Left lobe of liver (tissue), 2 donors: ENCODE results near the gene BMPR1A. TPM values are rescaled to one million over a fixed set of nuclear protein-coding genes. Genes with fewer than 3 reads are reported as not detected.
A peak's percentile ranks its signal among the peaks of the same experiment; 100 is the strongest.

ENCODE experiments used
- ATAC-seq: fragments of 200-7000 bp; cut with Tn5 transposase; one replicate; pipeline ENCODE4 v1.9.1; 2020; ENCODE audit warnings: mild to moderate bottlenecking, moderate library complexity
- DNase-seq: peaks from one replicate; pipeline ENCODE4 v3.0.0-alpha.2; 2020; ENCODE audit warnings: low spot score
- total RNA-seq: library from RNA; stranded (reverse); gene quantifications from one replicate; pipeline ENCODE4 v1.2.1, GENCODE V29; 2021
- donor health status: DM: no; HTN: no; CAD: no; lungs with moderate emphysema.
- donor health status: DM: no; HTN: yes; CAD: no.

BMPR1A gene
- 12.6 TPM for total RNA-seq

DNA sequence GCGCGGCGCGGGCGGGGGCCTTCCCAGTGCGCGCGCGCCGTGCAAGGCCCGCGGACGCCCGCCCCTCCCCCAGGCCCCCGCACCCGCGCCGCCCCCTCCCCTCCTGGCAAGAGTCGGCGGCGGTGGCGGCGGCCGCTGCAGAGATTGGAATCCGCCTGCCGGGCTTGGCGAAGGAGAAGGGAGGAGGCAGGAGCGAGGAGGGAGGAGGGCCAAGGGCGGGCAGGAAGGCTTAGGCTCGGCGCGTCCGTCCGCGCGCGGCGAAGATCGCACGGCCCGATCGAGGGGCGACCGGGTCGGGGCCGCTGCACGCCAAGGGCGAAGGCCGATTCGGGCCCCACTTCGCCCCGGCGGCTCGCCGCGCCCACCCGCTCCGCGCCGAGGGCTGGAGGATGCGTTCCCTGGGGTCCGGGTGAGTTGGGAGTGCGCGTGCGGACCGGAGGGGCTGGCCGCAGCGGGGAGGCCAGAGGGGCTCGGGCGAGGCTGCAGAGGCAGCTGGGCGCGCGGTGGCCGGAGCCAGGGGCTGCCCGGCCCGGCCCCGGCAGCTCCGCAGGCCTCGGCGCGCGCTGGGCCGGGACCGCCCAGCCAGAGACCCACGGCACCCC lies at the start of gene BMPR1A:
Gene BMPR1A (plus strand): TSS at position 109 of the 602 bp plus-strand sequence. CDS start 119,400 bp downstream, outside the sequence.
- DNase-seq, result no peak

DNA sequence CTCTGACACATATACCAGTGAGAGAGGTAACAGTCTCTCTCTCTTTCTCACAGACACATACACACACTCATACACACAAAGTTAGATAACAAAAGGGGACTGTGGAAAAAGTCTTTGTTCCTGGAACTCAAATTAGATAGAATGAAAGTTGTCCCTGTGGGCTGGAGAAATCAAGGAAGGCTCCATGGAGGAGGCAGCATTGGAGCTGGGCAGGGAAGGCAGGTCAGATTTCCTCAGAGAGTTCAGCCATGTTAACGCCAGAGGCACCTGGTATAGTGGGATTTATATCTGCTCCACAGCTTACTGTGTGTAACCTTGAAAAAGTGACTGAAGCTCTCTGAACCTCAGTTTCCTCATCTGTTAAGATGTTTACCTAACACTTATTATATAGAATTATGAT lies 49.4 kb upstream of the BMPR1A start:
- ATAC-seq, result no peak

More for the DNA sequence above, at the start of gene BMPR1A:
- peak; percentile 41 for ATAC-seq

DNA sequence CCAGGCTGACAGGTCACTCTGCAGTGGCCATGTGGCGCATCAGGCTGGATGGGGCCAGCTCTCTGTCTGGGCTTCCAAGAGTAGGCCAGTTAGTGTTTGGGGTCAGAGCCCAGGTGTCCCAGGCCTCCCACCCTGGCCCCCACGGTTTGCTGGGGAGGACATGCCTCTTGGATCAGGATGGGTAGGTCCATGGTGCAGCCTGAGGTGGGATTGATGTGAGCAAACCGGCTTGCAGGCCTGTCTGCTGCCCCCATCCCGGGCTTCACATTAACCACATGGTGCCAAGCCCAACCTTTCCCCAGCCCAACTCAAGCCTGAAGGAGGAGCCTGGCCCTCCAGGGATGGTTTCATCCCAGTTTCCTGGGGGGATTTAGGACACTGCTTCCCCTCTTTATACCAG lies 48.9 kb upstream of the BMPR1A start:
- ATAC-seq (no peak), DNase-seq (no peak)

More for the DNA sequence above, 49.4 kb upstream of the BMPR1A start:
- no peak for DNase-seq

DNA sequence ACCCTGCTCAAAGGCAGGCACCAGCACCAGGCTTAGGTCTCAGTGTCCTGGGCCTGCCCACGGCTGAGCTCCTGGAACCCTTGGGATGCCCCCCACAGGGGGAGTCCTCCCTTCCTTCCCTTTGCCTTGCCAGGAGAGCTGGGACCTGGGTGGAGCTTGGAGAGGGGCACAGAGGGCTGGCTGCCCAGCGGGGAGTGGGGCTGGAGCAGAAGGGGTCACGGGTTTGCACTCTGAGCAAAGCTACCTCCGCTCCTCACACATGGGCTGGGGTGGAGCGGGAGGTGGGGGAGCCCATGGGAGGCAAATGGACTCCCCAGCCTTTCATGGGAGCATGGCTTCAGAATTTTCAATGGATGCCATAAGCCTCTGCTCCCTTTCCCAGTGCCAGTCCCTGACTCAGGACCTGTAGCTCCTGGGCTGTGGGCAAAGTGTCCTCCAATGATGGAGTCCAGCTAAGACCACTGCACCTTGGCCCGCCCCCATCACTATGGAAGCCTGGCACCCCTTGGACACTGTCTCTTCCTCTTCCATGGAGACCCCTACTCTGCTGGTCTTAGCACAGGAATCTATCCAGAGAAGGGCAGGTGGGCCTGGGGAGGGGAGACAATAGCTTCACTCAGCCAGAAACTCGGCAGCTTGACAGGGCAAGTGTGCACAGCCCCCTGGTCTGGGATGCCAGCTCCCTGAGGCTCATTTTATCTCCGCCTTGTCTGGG lies 48.2 kb upstream of the BMPR1A start:
- ATAC-seq, result no peak

DNA sequence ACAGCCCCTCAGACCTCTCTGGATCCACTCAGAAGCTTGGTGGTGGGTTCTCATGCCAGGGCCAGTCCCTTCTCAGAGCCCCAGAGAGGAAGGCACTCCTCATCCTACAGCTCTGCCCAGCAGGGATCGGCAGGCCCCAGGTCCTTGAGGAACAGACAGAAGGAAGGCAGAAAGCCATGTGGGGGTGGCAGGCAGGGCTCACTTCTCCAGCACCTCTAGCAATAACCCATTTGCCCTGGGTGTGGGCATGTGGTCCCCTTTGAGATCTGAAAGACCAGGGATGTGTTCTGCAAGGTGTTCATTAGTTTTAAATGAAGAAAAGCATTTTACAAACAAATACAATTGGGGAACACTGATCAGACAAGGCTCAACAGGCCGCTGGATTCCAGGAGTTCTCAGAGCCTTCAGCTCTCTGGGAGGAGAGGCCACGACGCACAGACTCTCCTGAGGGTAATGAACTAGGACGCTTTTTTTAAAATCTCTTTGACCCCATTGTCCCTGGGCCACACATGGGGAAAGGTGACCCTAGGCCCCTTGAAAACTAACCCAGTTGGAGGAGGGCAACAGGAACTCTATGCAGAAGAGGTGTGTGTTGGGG lies 47.5 kb upstream of the BMPR1A start:
- DNase-seq (no peak), ATAC-seq (no peak)

More for the DNA sequence above, 48.2 kb upstream of the BMPR1A start:
- no peak for DNase-seq

DNA sequence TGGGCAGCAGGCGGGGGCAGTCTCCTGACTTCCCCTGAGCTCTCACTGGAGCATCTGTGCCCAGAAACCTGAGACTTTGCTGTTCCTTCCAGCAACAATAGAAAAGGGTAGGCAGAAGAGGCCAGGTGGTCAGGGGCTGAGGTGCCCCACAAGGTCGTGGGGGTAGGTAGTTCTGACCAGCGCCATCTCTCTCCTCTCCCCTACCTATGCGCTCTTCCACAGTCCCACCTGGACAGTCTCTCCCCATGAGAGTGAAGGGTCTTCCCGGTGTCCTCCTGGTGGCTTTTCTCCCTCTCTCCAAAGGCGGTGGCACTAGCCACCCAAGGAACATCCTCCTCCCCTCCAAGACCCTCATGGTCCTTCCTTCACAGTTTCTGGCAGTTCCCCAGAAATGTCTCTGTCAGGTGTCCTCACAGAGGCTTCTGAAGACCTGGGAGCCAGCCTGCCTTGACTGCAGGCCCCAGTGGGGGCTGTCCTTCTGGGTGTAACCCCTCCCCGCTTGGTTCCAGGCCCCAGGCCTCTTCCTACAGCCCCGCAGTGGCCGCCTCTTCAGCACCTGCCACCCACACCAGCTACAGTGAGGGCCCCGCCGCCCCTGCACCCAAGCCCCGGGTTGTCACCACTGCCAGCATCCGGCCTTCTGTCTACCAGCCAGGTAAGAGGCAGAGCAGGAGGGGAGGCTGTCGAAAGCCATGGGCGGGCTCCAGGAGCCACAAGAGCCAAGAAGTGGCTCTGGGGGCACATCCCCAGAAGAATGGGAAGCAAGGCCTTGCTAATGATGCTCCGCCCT lies 46.8 kb upstream of the BMPR1A start:
- no peak for DNase-seq
- ATAC-seq, result no peak

DNA sequence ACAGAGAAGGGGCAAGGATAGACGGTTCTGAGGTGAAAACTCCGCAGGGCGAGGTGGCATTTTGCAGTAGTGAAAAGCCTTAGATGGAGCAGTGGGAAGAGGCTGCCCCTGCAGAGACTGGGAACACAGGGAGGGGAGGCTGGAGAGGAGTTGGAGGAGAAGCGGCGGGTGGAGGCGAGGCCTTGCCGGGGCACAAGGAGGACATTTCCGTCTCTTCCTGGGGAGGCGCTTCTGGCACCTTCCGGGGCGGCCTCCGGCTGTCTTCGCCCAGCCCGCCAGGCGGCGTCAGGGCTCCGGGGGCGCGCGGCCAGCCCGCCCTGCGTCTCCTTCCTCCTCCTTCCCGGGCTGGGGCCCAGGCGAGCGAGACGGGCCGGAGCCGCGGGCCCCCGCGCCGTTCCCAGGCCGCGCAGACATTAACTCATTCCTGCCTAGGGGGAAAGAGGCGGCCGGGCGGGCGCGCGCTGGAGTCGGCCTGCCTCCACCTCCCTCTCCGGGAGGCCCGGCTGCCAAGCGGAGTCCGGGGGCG lies 45.4 kb upstream of the BMPR1A start:
- peak; percentile 97 for ATAC-seq
- DNase-seq, result peak; percentile 86

DNA sequence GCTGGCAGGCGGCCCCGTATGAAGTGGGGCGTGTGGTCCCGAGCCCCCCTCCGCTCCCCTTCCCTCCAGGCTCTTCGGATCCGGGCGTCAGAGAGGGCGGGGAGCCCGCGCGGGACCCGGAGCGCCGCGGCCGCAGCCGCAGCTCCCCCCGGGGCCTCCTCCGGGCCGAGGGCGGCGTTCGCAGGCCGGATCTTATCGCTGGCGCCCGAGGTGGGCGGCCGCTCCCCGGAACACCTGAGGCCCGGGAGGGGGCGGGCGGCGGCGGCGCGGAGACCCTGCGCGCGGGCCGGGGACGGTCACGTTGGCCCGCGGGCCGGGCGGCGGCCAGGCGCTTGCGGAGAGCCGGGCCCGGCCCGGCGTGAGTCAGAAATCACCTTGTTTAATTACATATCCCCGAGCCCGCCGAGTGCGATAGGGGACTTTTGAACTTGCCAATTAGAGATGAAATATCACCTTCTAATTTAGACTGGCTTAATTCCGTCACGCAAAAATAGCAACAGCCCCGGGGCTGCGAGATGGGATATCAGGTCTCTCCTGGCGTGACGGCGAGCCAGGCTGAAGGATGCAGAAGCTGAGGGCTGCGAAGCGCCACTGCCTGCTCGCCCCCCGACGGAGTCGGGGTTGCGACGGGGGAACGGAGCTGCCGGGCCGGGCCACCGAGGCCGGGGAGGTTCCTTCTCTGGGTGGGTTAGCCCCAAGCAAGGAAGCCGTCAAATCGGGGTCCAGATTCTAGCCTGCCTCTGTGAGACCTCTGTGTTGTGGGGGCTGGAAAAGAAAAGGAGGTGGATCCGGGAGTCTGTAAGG lies 44.7 kb upstream of the BMPR1A start:
- ATAC-seq (peak; percentile 58), DNase-seq (no peak)

DNA sequence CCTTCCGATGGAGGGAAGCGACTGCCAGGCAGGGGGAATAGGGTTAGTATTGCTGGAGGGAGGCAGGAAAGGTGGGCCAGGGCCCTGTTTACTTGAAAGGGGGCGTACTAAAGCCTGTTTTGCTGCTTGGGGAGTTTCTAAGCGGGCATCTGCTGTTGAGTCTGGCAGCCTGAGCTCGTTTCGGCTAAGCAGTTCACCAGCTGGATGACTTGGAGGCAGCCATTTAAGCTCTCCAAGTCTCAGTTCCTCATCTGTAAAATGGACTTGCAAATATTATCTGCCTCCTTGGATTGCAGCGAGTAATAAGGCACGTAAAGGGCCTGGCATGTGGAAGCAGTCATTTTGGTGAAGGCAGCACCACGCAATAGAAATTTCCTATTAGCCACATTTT lies 44.1 kb upstream of the BMPR1A start:
- ATAC-seq, result no peak
- no peak for DNase-seq

DNA sequence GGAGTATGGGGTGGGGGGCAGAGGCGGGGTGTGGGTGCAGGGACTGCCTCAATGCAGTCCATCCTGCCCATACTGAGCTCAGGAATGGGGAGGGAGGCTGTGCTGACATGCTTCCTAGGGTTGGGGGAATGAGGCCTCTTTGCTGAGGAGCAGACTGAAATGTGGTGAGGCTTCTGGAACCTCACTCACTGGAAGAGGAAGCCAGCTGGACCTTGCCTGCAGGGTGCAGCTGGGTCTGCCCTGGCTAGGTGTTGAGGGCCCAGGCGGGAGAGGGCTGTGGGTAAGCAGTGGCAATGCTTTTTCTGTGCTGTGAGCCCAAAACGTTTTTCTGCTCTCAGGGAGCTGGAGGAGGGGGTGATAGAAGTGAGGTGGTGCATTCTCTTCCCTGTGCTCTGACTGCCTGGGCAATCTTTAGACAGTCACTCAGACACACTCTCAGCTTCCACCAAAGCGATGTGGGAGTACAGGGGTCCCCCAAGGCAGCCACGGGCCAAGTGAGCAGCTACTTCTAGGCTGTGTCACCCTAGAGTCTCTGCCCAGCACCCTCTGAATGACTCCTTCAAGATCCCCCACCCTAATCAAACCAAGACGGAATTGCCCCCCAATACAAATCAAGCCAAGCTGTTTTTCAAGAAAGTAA lies 41.1 kb upstream of the BMPR1A start:
- no peak for ATAC-seq
- DNase-seq, result no peak

DNA sequence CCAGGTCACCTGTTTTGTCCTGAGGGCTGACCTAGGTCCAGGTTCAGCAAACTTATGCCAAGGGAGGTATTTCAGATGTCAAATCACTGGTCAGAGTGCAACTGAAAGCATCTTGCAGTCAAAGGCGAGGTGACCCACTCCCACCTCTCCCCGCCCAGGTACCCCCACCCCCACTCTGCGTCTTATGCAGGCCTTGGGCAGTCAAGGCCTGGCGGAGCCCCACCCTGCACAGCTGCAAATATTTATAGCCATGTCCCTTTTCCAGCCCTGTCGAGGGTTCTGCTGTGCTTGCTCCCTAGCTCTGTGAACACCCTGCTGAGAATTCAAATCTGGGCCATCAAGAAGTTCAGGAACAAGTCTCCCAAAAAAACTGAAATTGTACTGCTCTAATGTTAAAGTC lies 40.6 kb upstream of the BMPR1A start:
- ATAC-seq (no peak), DNase-seq (no peak)

DNA sequence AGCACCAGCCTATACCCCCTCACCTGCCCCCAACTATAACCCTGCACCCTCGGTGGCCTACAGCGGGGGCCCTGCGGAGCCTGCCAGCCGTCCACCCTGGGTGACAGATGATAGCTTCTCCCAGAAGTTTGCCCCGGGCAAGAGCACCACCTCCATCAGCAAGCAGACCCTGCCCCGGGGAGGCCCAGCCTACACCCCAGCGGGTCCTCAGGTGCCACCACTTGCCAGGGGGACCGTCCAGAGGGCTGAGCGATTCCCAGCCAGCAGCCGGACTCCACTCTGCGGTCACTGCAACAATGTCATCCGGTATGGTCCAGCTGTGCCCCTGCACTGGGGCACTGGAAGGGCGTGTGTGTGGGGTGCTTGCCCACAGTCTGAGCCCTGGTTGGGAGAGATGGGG lies 40.0 kb upstream of the BMPR1A start:
- ATAC-seq (no peak), DNase-seq (no peak)

DNA sequence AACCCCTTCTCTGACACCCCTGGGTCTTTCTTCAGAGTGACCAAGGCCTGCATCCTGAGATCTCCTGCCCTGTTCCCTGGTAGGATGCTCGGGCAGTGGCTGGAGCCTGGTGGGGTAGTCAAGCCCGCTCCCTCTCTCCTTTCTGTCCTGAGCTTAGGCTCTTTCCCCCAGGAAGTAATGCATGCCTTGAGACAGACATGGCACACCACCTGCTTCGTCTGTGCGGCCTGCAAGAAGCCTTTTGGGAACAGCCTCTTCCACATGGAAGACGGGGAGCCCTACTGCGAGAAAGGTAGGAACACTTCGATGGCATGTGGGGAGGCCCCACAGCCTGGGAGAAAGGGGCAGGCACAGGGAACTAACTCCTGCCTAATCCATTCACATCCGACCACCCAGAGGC lies 37.9 kb upstream of the BMPR1A start:
- ATAC-seq, result no peak
- DNase-seq, result no peak

DNA sequence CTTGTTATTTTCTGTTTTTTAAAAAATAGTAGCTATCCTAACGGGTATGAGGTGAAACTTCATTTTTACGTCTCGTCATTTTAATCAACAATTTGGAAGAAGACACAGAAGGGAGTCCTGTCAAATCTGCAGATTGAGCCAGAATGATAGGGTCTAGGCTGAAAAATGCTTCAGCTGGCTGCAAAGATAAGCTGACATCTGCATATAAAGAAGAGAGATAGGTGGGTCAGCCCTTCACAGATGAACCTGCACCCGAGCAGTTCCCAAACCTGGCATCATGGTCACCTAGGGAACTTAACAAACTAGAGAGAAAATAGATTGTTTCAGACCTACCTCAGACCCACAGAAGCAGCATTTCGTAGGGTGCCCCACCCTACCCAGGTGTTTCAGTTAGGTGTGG lies 35.2 kb upstream of the BMPR1A start:
- ATAC-seq, result no peak
- DNase-seq, result no peak

DNA sequence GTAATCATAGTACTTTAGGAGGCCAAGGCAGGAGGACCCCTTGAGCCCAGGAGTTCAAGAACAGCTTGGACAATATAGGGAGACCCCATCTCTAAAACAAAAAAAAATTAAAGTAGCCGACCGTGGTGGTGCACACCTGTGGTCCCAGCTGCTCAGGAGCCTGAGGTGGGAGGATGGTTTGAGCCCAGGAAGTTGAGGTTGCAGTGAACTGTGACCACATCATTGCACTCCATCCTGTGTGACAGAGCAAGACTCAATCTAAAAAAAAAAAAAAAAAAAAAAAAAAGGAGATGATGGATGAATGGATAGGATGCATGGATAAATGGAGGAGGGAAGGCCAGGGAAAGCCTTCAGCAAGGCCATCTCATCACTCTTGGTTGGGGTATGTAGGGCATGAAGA lies 33.4 kb upstream of the BMPR1A start:
- ATAC-seq (no peak), DNase-seq (no peak)

DNA sequence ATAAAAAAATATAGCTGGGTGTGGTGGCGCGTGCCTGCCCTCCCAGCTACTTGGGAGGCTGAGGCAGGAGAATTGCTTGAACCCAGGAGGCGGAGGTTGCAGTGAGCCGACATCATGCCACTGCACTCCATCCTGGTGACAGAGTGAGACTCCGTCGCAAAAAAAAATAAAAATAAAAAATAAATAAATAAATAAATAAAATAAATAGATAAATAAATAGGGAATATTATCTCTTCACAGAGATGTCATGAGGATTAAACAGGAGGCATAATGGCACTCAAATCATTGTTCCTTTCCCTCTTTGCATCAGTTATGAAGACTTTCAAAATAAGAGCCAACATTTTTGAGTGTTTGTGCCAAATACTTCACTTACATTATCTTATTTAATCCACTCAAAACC lies 32.0 kb upstream of the BMPR1A start:
- no peak for ATAC-seq
- DNase-seq, result no peak

DNA sequence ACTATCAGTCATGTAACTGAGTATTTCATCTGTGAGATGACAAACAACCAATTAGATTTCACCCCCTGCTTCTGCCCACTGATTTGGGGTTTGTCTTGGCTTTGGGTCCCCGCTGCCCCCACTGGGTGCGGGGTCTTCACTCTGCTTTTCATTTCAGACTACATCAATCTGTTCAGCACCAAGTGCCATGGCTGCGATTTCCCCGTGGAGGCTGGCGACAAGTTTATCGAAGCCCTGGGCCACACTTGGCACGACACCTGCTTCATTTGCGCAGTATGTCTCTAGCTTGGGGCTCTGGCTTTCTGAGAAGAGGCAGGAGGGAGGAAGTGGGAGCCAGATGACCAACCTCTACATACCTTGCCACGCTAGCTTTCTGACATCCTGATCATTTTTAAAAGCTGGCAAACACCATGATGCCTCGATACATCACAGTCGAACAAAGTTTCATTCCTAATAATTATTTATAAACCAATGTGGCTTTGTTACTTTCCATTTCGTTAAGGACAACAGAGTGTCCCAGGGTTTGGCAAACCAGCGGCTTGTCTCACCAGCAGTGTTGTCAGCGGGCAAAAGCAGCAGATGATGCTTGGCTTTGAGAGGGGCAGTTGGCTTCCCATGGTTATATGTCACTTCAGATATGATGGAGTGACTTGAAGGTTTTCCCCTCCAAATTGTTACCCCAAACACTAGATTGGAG lies 30.3 kb upstream of the BMPR1A start:
- DNase-seq, result no peak
- no peak for ATAC-seq

DNA sequence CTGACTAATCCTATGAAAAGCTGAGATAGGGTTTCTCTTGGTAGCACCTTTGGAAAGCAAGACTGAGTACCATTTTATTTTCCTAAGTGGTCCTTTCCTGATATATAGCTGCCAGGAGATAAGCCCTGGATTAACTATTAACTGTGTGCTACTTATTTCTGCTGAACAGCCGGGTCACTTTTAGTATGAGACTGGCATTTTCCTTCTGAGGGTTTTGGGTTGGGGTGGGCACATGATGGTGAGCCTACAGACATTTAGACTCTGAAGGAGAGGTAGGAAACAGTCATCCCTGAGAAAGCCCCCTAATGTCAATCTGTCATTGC lies 29.8 kb upstream of the BMPR1A start:
- no peak for DNase-seq
- no peak for ATAC-seq

DNA sequence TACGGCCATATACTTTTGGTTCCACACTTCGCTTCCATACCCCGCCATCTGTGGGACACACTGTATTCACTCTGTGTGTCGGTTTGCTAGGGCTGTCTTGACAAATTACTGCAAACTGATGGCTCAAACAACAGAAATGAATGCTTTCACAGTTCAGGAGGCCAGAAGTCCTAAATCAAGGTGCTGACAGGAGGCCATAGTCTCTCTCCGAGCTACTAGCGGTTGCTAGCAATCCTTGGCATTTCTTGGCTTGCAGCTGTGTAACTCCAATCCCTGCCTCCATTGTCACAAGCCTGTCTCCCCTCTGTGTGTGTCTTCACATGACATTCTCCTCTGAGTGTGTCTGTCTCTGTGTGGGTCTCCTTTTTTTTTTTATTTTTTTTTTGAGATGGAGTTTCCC lies 28.9 kb upstream of the BMPR1A start:
- ATAC-seq, result no peak
- no peak for DNase-seq

DNA sequence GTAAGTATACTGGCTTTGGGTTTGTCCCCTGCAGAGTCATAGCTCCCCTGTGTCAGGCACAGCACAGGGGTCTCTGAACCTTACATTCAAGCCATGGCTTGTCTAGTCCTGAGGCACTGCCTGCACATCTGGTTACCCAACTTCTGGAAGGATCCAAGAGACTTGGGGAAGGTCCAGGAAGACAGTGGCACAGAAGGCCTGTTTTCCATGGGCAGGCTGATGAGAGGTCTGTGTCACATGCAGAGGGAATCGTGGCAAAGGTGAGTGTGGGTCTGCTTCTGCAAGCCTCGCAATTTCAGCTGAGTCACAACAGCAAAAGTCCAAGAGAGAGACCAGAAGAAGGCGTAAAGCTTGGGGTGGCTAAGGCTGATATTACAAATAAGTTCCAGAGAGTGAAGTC lies 28.4 kb upstream of the BMPR1A start:
- DNase-seq (no peak), ATAC-seq (no peak)
